H1 (cell line): ENCODE results near the gene SGMS1. TPM values are rescaled to one million over a fixed set of nuclear protein-coding genes. Genes with fewer than 3 reads are reported as not detected.

Experiments used
- CTCF ChIP-seq, 3 experiments: IDR thresholded peaks; 1 replicate in 2 of 3; 2 replicates in 1 of 3; pipeline versions ENCODE4 v1.5.1 to v1.6.1; 2011; ENCODE audit warnings: low read length in 3 of 3, mild to moderate bottlenecking in 3 of 3, inconsistent platforms in 2 of 3, low read depth in 1 of 3, moderate library complexity in 1 of 3; ENCODE audit not compliant: insufficient read depth in 1 of 3; ENCODE audit errors: control extremely low read depth in 1 of 3
- E2F6 ChIP-seq: IDR thresholded peaks from 2 replicates; pipeline ENCODE4 v1.6.1; 2012; ENCODE audit warnings: inconsistent platforms
- KDM5A ChIP-seq: fragments of 200-600 bp; IDR thresholded peaks from 2 replicates; pipeline ENCODE4 v1.7.1; 2012; ENCODE audit warnings: mild to moderate bottlenecking, low read length, inconsistent platforms, mixed read lengths
- polyA plus RNA-seq, 7 experiments: library from polyadenylated mRNA; depleted of rRNA in 3 of 7; stranded (reverse) in 5 of 7; unstranded in 2 of 7; fragments of >200 nt in 5 of 7; fragments of 200-250 nt in 2 of 7; gene quantifications; 1 replicate in 5 of 7; 2 replicates in 1 of 7; 4 replicates in 1 of 7; pipeline versions ENCODE4 v1.2.1 to v1.2.3, GENCODE V29; 2011 to 2013; ENCODE audit warnings: missing spikeins in 2 of 7, mixed read lengths in 2 of 7
- total RNA-seq: library from RNA; stranded (reverse); fragmentation: NEBNext Ultra II Directional; extraction: Animal tissue kit (Norgen Biotek cat#: 25700); gene quantifications from 2 replicates; pipeline ENCODE4 v1.2.1, GENCODE V29; 2021

The SGMS1 gene
- total and polyA plus RNA-seq, 2 of the 8 experiments (the other 6 are each of a cell fraction or from before 2014, with no cell fraction given) = 6.0 to 15.6 TPM

GRCh38 chr10:50558371-50558770, 65.4 kb downstream of the SGMS1 start (continued):
- TF ChIP-seq CTCF (IDR thresholded peaks at IDR 0.05; ENCODE audit: control extremely low read depth in 1 of 3, insufficient read depth in 1 of 3, low read depth in 1 of 3, low read length in 3 of 3) (no peak), KDM5A (no peak), E2F6 (no peak)
